HEK293T (cell line): Measurements from ENCODE around the gene ATAD1.

ENCODE experiments used
- ELF4 ChIP-seq: fragments of 450-650 bp; IDR thresholded peaks from 2 replicates; pipeline ENCODE4 v1.6.1; 2017; ENCODE audit warnings: antibody characterized with exemption
- L3MBTL2 ChIP-seq: fragments of 450-650 bp; conservative IDR thresholded peaks from 2 replicates; pipeline ENCODE4 v1.6.1; 2016; ENCODE audit warnings: mild to moderate bottlenecking
- SUZ12 ChIP-seq: fragments of 450-650 bp; IDR thresholded peaks from 2 replicates; pipeline ENCODE4 v1.6.1; 2016; ENCODE audit warnings: mild to moderate bottlenecking

GRCh38 chr10:87850742-87851205 lies 32.7 kb upstream of the ATAD1 start:
- TF ChIP-seq ELF4 (no peak), SUZ12 (no peak), L3MBTL2 (no peak)
